Activated CD4-positive, alpha-beta T cell treated with anti-CD3 and anti-CD28 coated beads, Interleukin-10, Interleukin-2, amounts not matched to agents 100 ng/mL and 50 ng/mL, durations not matched to agents 16 hours and 8 hours (primary cell): ENCODE data around the gene GALNT12.

ENCODE experiments used
- DNase-seq: peaks from one replicate; pipeline ENCODE4 v3.0.0-alpha.2; 2020

GALNT12 gene

GRCh38 chr9:98807070-98807813 is at the start of gene GALNT12:
TSS of gene GALNT12 (plus strand) at chr9:98807670. CDS start at chr9:98807699, 29 bp downstream.
- peak; percentile 41 for DNase-seq

- no peak for DNase-seq
These were observed 47.2 kb upstream of the GALNT12 start for GRCh38 chr9:98760231-98760630.

GRCh38 chr9:98763986-98764745 is 43.3 kb upstream of the GALNT12 start:
- DNase-seq, result no peak

- no peak for DNase-seq
These were observed 42.2 kb upstream of the GALNT12 start for GRCh38 chr9:98765256-98765655.

- DNase-seq, result no peak
These were observed 40.9 kb upstream of the GALNT12 start for GRCh38 chr9:98766586-98766985.

GRCh38 chr9:98767196-98767595 is 40.3 kb upstream of the GALNT12 start:
- no peak for DNase-seq

GRCh38 chr9:98767915-98768314 is 39.6 kb upstream of the GALNT12 start:
- no peak for DNase-seq

GRCh38 chr9:98768344-98768743 is 39.1 kb upstream of the GALNT12 start:
- DNase-seq, result no peak

GRCh38 chr9:98770717-98771116 is 36.8 kb upstream of the GALNT12 start:
- DNase-seq, result no peak

- no peak for DNase-seq
These were observed 36.1 kb upstream of the GALNT12 start for GRCh38 chr9:98771209-98771874.

- DNase-seq, result no peak
These were observed 34.9 kb upstream of the GALNT12 start for GRCh38 chr9:98772364-98773155.

GRCh38 chr9:98773721-98774120 is 33.7 kb upstream of the GALNT12 start:
- DNase-seq, result no peak

GRCh38 chr9:98774746-98775145 is 32.7 kb upstream of the GALNT12 start:
- DNase-seq, result peak; percentile 35

- peak; percentile 66 for DNase-seq
These were observed 31.5 kb upstream of the GALNT12 start for GRCh38 chr9:98775831-98776441.

GRCh38 chr9:98777618-98778017 is 29.9 kb upstream of the GALNT12 start:
- no peak for DNase-seq

GRCh38 chr9:98778251-98778650 is 29.2 kb upstream of the GALNT12 start:
- DNase-seq, result no peak

GRCh38 chr9:98778711-98779530 is 28.5 kb upstream of the GALNT12 start:
- no peak for DNase-seq

GRCh38 chr9:98780059-98780749 is 27.3 kb upstream of the GALNT12 start:
- DNase-seq, result no peak

GRCh38 chr9:98781588-98782383 is 25.7 kb upstream of the GALNT12 start:
- DNase-seq, result no peak
